ENCODE results near the gene SBF1.
A peak's percentile ranks its signal among the peaks of the same experiment; 100 is the strongest.

SBF1 gene

GRCh38 chr22:50505776-50506610 lies 31.2 kb upstream of the SBF1 start:
- no peak for DNase-seq (ENCODE audit: low spot score)

GRCh38 chr22:50505276-50505775 lies 30.5 kb upstream of the SBF1 start:
- DNase-seq (ENCODE audit: low spot score) = no peak

GRCh38 chr22:50504369-50505211 lies 29.8 kb upstream of the SBF1 start:
- DNase-seq (ENCODE audit: low spot score) = peak; percentile 34

GRCh38 chr22:50503475-50504145 lies 28.8 kb upstream of the SBF1 start:
- no peak for DNase-seq (ENCODE audit: low spot score)

GRCh38 chr22:50502628-50503474 lies 28.0 kb upstream of the SBF1 start:
- DNase-seq (ENCODE audit: low spot score) = no peak

- DNase-seq (ENCODE audit: low spot score) = no peak
Measured at GRCh38 chr22:50502096-50502495, 27.3 kb upstream of the SBF1 start.

- DNase-seq (ENCODE audit: low spot score) = no peak
Measured at GRCh38 chr22:50500452-50500851, 25.6 kb upstream of the SBF1 start.

GRCh38 chr22:50498322-50498890 lies 23.6 kb upstream of the SBF1 start:
- peak; percentile 83 for DNase-seq (ENCODE audit: low spot score)

- DNase-seq (ENCODE audit: low spot score) = no peak
Measured at GRCh38 chr22:50497093-50497492, 22.3 kb upstream of the SBF1 start.

GRCh38 chr22:50490531-50491308 lies 15.9 kb upstream of the SBF1 start:
- DNase-seq (ENCODE audit: low spot score) = no peak

GRCh38 chr22:50489363-50490243 lies 14.8 kb upstream of the SBF1 start:
- DNase-seq (ENCODE audit: low spot score) = no peak

GRCh38 chr22:50488886-50489285 lies 14.1 kb upstream of the SBF1 start:
- DNase-seq (ENCODE audit: low spot score) = no peak

- DNase-seq (ENCODE audit: low spot score) = no peak
Measured at GRCh38 chr22:50488006-50488677, 13.3 kb upstream of the SBF1 start.

- DNase-seq (ENCODE audit: low spot score) = no peak
Measured at GRCh38 chr22:50487290-50488005, 12.6 kb upstream of the SBF1 start.

- DNase-seq (ENCODE audit: low spot score) = no peak
Measured at GRCh38 chr22:50486561-50487289, 11.9 kb upstream of the SBF1 start, which contains the start of gene MIOX. Gene MIOX (plus strand): TSS chr22:50486859. CDS start chr22:50486898, 39 bp downstream.

- DNase-seq (ENCODE audit: low spot score) = no peak
Measured at GRCh38 chr22:50485221-50486131, 10.6 kb upstream of the SBF1 start.
